WTC11 (cell line): ENCODE measurements around the gene IGSF10. TPM values are rescaled to one million over a fixed set of nuclear protein-coding genes. Genes with fewer than 3 reads are reported as not detected.

Experiments
- ATAC-seq: fragments of 200-7000 bp; cut with Tn5 transposase; 2 replicates; pipeline ENCODE4 v1.10.0; 2021; ENCODE audit warnings: mild to moderate bottlenecking, moderate library complexity
- CTCF ChIA-PET: fragments of 300-600 bp; sonication (Branson Sonifier 250); formaldehyde crosslinking; loops from one replicate; lab custom pipeline; 2021; ENCODE audit warnings: antibody characterized with exemption; lab: Charles Lee
- POLR2A ChIA-PET: fragments of 350-600 bp; sonication (Branson Sonifier 250); formaldehyde crosslinking; loops from one replicate; lab custom pipeline; 2021; ENCODE audit warnings: antibody characterized with exemption; lab: Charles Lee
- DNase-seq: peaks from one replicate; pipeline ENCODE4 v3.0.0; 2021; ENCODE audit warnings: low spot score
- H3K27ac Mint-ChIP-seq: 2 replicates; pipeline ENCODE4 v1.8.0; 2021; ENCODE audit warnings: mixed read lengths
- H3K27me3 Mint-ChIP-seq: 2 replicates; pipeline ENCODE4 v1.8.0; 2021; ENCODE audit warnings: low read depth, mild to moderate bottlenecking, moderate library complexity, mixed read lengths
- H3K36me3 Mint-ChIP-seq: 2 replicates; pipeline ENCODE4 v1.8.0; 2021; ENCODE audit warnings: mixed read lengths
- H3K4me1 Mint-ChIP-seq: 2 replicates; pipeline ENCODE4 v1.8.0; 2022; ENCODE audit warnings: mixed read lengths
- H3K4me3 Mint-ChIP-seq: 2 replicates; pipeline ENCODE4 v1.8.0; 2021; ENCODE audit warnings: mild to moderate bottlenecking, moderate library complexity, mixed read lengths
- H3K9me3 Mint-ChIP-seq: 2 replicates; pipeline ENCODE4 v1.8.0; 2021; ENCODE audit warnings: mixed read lengths
- AFF4 ChIP-seq: sonication (generic); formaldehyde crosslinking; IDR thresholded peaks from 2 replicates; pipeline ENCODE4 v1.8.1; 2023; ENCODE audit warnings: mild to moderate bottlenecking, missing genetic modification reagents, borderline replicate concordance
- ATF3 ChIP-seq: sonication (generic); formaldehyde crosslinking; conservative IDR thresholded peaks from 2 replicates; pipeline ENCODE4 v1.8.1; 2022; ENCODE audit warnings: mild to moderate bottlenecking, missing genetic modification reagents
- CDX4 ChIP-seq: fragments of 250-450 bp; sonication (Bioruptor Pico); IDR thresholded peaks from 2 replicates; pipeline ENCODE4 v1.9.0; 2021; ENCODE audit warnings: moderate library complexity, mild to moderate bottlenecking, inconsistent platforms, borderline replicate concordance
- GABPB1 ChIP-seq: sonication (generic); formaldehyde crosslinking; IDR thresholded peaks from 2 replicates; pipeline ENCODE4 v1.8.1; 2023; ENCODE audit warnings: mild to moderate bottlenecking, missing genetic modification reagents
- JUN ChIP-seq: sonication (generic); formaldehyde crosslinking; IDR thresholded peaks from 2 replicates; pipeline ENCODE4 v1.8.0; 2023; ENCODE audit warnings: mild to moderate bottlenecking, missing genetic modification reagents
- MXD4 ChIP-seq: fragments of 250-450 bp; sonication (Bioruptor Pico); IDR thresholded peaks from 2 replicates; pipeline ENCODE4 v1.8.0; 2021; ENCODE audit warnings: mild to moderate bottlenecking, moderate library complexity, borderline replicate concordance
- MYBL2 ChIP-seq: sonication (generic); formaldehyde crosslinking; IDR thresholded peaks from 2 replicates; pipeline ENCODE4 v1.8.1; 2023; ENCODE audit warnings: mild to moderate bottlenecking, moderate library complexity, missing genetic modification reagents
- NFYB ChIP-seq: sonication (generic); formaldehyde crosslinking; conservative IDR thresholded peaks from 2 replicates; pipeline ENCODE4 v1.8.0; 2022; ENCODE audit warnings: low read depth, missing genetic modification reagents
- PRRX2 ChIP-seq: fragments of 250-450 bp; sonication (Bioruptor Pico); IDR thresholded peaks from 2 replicates; pipeline ENCODE4 v1.8.0; 2021; ENCODE audit warnings: mild to moderate bottlenecking
- SMAD3 ChIP-seq: sonication (generic); formaldehyde crosslinking; IDR thresholded peaks from 2 replicates; pipeline ENCODE4 v1.8.0; 2022; ENCODE audit warnings: missing genetic modification reagents, mild to moderate bottlenecking, borderline replicate concordance
- ZNF423 ChIP-seq: fragments of 250-450 bp; sonication (Bioruptor Pico); IDR thresholded peaks from 2 replicates; pipeline ENCODE4 v2.1.2; 2022; ENCODE audit warnings: mild to moderate bottlenecking, moderate library complexity
- total RNA-seq: library from RNA; stranded (reverse); gene quantifications from 3 replicates; pipeline ENCODE4 v1.2.3, GENCODE V29; 2021
- TF ChIP-seq, protein P1 (sequence below): fragments of 250-450 bp; sonication (Bioruptor Pico); IDR thresholded peaks from 2 replicates; pipeline ENCODE4 v1.9.0; 2021; ENCODE audit warnings: mild to moderate bottlenecking
- TF ChIP-seq, protein P2 (sequence below): sonication (generic); formaldehyde crosslinking; IDR thresholded peaks from 2 replicates; pipeline ENCODE4 v1.8.0; 2022; ENCODE audit warnings: mild to moderate bottlenecking, missing genetic modification reagents
- TF ChIP-seq, protein P3 (sequence below): sonication (generic); formaldehyde crosslinking; IDR thresholded peaks from 2 replicates; pipeline ENCODE4 v1.8.1; 2022; ENCODE audit warnings: mild to moderate bottlenecking, moderate library complexity, missing genetic modification reagents
- TF ChIP-seq, protein P4 (sequence below): sonication (generic); formaldehyde crosslinking; IDR thresholded peaks from 2 replicates; pipeline ENCODE4 v1.8.1; 2023; ENCODE audit warnings: mild to moderate bottlenecking, missing genetic modification reagents, moderate library complexity
- TF ChIP-seq, protein P5 (sequence below): fragments of 250-450 bp; sonication (Bioruptor Pico); IDR thresholded peaks from 2 replicates; pipeline ENCODE4 v2.1.2; 2022; ENCODE audit warnings: mild to moderate bottlenecking, moderate library complexity

The IGSF10 gene
- total RNA-seq, 1 experiment from 2014 or later: 0.70 TPM

GRCh38 chr3:151456065-151456464 is 4.8 kb downstream of the IGSF10 start:
- H3K9me3 Mint-ChIP-seq: no peaks in the 10 kb centered on the region
- no peak for TF ChIP-seq PRRX2 (CRISPR knock-in tag)
- TF ChIP-seq, all 79 proteins: peak for 0
- ATAC-seq (no peak), DNase-seq (no peak)
- Mint-ChIP-seq H3K4me3 (no peak overlapping the region), H3K36me3 (no peaks in the 10 kb centered on the region), H3K4me1 (peaks cover 13% of the 10 kb centered on the region), H3K27ac (no peak overlapping the region), H3K27me3 (no peaks in the 10 kb centered on the region; the same call in 1 of the 2 replicates)
- ChIA-PET POLR2A (no interaction called here), CTCF (no interaction called here)

DNA sequence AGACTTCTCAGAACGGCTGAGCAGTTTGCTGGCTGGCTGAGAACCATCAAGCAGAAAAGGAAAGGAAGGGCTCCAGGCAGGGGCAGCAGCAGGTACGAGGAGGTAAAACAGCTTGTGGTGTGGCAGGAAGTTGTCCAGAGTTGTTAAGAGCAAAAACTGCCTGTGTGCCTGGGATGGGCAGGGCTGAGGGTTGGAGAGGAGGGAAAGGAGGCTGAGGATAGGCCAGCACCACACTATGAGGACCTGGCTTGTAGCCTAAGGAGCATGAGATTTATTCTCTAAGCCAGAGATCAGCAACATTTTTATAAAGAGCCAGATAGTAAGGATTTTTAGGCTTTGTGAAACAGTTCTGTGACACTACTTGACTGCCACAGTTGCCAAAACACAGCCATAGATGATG is 8.0 kb downstream of the IGSF10 start:
- ChIA-PET CTCF (no interaction called here), POLR2A (no interaction called here)
- peaks cover 10% of the 10 kb centered on the region for H3K4me1 Mint-ChIP-seq
- no peak overlapping the region; the same call in 1 of the 2 replicates for H3K27ac Mint-ChIP-seq
- no peaks in the 10 kb centered on the region for H3K9me3 Mint-ChIP-seq
- DNase-seq (no peak), ATAC-seq (peak; percentile 80)
- TF ChIP-seq, protein P1, sequence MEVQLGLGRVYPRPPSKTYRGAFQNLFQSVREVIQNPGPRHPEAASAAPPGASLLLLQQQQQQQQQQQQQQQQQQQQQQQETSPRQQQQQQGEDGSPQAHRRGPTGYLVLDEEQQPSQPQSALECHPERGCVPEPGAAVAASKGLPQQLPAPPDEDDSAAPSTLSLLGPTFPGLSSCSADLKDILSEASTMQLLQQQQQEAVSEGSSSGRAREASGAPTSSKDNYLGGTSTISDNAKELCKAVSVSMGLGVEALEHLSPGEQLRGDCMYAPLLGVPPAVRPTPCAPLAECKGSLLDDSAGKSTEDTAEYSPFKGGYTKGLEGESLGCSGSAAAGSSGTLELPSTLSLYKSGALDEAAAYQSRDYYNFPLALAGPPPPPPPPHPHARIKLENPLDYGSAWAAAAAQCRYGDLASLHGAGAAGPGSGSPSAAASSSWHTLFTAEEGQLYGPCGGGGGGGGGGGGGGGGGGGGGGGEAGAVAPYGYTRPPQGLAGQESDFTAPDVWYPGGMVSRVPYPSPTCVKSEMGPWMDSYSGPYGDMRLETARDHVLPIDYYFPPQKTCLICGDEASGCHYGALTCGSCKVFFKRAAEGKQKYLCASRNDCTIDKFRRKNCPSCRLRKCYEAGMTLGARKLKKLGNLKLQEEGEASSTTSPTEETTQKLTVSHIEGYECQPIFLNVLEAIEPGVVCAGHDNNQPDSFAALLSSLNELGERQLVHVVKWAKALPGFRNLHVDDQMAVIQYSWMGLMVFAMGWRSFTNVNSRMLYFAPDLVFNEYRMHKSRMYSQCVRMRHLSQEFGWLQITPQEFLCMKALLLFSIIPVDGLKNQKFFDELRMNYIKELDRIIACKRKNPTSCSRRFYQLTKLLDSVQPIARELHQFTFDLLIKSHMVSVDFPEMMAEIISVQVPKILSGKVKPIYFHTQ (CRISPR knock-in tag): no peak
- TF ChIP-seq GABPB1 (CRISPR knock-in tag): no peak
- no peak for TF ChIP-seq CDX4
- TF ChIP-seq JUN (CRISPR knock-in tag): no peak
- TF ChIP-seq, protein P2, sequence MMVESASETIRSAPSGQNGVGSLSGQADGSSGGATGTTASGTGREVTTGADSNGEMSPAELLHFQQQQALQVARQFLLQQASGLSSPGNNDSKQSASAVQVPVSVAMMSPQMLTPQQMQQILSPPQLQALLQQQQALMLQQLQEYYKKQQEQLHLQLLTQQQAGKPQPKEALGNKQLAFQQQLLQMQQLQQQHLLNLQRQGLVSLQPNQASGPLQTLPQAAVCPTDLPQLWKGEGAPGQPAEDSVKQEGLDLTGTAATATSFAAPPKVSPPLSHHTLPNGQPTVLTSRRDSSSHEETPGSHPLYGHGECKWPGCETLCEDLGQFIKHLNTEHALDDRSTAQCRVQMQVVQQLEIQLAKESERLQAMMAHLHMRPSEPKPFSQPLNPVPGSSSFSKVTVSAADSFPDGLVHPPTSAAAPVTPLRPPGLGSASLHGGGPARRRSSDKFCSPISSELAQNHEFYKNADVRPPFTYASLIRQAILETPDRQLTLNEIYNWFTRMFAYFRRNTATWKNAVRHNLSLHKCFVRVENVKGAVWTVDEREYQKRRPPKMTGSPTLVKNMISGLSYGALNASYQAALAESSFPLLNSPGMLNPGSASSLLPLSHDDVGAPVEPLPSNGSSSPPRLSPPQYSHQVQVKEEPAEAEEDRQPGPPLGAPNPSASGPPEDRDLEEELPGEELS (CRISPR knock-in tag): no peak
- TF ChIP-seq, protein P3, sequence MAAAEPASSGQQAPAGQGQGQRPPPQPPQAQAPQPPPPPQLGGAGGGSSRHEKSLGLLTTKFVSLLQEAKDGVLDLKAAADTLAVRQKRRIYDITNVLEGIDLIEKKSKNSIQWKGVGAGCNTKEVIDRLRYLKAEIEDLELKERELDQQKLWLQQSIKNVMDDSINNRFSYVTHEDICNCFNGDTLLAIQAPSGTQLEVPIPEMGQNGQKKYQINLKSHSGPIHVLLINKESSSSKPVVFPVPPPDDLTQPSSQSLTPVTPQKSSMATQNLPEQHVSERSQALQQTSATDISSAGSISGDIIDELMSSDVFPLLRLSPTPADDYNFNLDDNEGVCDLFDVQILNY (CRISPR knock-in tag): no peak
- no peak for TF ChIP-seq MYBL2 (CRISPR knock-in tag)
- no peak for TF ChIP-seq ZNF423
- no peak for TF ChIP-seq MXD4 (CRISPR knock-in tag)
- no peak for TF ChIP-seq NFYB (CRISPR knock-in tag)
- TF ChIP-seq, protein P4, sequence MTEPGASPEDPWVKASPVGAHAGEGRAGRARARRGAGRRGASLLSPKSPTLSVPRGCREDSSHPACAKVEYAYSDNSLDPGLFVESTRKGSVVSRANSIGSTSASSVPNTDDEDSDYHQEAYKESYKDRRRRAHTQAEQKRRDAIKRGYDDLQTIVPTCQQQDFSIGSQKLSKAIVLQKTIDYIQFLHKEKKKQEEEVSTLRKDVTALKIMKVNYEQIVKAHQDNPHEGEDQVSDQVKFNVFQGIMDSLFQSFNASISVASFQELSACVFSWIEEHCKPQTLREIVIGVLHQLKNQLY (CRISPR knock-in tag): no peak
- no peak for TF ChIP-seq SMAD3 (CRISPR knock-in tag)
- TF ChIP-seq, protein P5, sequence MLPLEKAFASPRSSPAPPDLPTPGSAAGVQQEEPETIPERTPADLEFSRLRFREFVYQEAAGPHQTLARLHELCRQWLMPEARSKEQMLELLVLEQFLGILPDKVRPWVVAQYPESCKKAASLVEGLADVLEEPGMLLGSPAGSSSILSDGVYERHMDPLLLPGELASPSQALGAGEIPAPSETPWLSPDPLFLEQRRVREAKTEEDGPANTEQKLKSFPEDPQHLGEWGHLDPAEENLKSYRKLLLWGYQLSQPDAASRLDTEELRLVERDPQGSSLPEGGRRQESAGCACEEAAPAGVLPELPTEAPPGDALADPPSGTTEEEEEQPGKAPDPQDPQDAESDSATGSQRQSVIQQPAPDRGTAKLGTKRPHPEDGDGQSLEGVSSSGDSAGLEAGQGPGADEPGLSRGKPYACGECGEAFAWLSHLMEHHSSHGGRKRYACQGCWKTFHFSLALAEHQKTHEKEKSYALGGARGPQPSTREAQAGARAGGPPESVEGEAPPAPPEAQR (CRISPR knock-in tag): no peak
- TF ChIP-seq ATF3 (CRISPR knock-in tag): no peak
- TF ChIP-seq AFF4 (CRISPR knock-in tag): no peak
- no peak overlapping the region for H3K4me3 Mint-ChIP-seq
- no peaks in the 10 kb centered on the region for H3K27me3 Mint-ChIP-seq
- no peaks in the 10 kb centered on the region for H3K36me3 Mint-ChIP-seq
